ENCODE results near the gene OR52D1.

The OR52D1 gene

GRCh38 chr11:5473921-5474320, 14.6 kb upstream of the OR52D1 start:
- H3K27ac ChIP-seq, result no peak overlapping the region
- TF ChIP-seq CTCF (conservative IDR thresholded peaks at IDR 0.05), result no peak
- no peak for TF ChIP-seq ZFX (IDR thresholded peaks at IDR 0.05)

GRCh38 chr11:5476186-5476819, 12.2 kb upstream of the OR52D1 start:
- no peak overlapping the region for H3K27ac ChIP-seq
- TF ChIP-seq CTCF (conservative IDR thresholded peaks at IDR 0.05) (peak; percentile 88), ZFX (IDR thresholded peaks at IDR 0.05) (no peak)

GRCh38 chr11:5486003-5486402, 2.5 kb upstream of the OR52D1 start:
- H3K27ac ChIP-seq, result no peak overlapping the region
- TF ChIP-seq CTCF (conservative IDR thresholded peaks at IDR 0.05) (no peak), ZFX (IDR thresholded peaks at IDR 0.05) (no peak)

GRCh38 chr11:5486421-5486820, 2.1 kb upstream of the OR52D1 start:
- TF ChIP-seq CTCF (conservative IDR thresholded peaks at IDR 0.05) (no peak), ZFX (IDR thresholded peaks at IDR 0.05) (no peak)
- H3K27ac ChIP-seq, result no peak overlapping the region

- no peak overlapping the region for H3K27ac ChIP-seq
- TF ChIP-seq ZFX (IDR thresholded peaks at IDR 0.05), result no peak
- no peak for TF ChIP-seq CTCF (conservative IDR thresholded peaks at IDR 0.05)
These were observed 414 bp downstream of the OR52D1 start for GRCh38 chr11:5488798-5489399.

- H3K27ac ChIP-seq, result no peak overlapping the region
- TF ChIP-seq ZFX (IDR thresholded peaks at IDR 0.05) (no peak), CTCF (conservative IDR thresholded peaks at IDR 0.05) (no peak)
These were observed 1.3 kb downstream of the OR52D1 start for GRCh38 chr11:5489576-5490357.

- TF ChIP-seq CTCF (conservative IDR thresholded peaks at IDR 0.05) (no peak), ZFX (IDR thresholded peaks at IDR 0.05) (no peak)
These were observed 11.2 kb downstream of the OR52D1 start for GRCh38 chr11:5499671-5500070.

More at GRCh38 chr11:5499671-5500070, 11.2 kb downstream of the OR52D1 start:
- no peak overlapping the region for H3K27ac ChIP-seq

Data from C4-2B (cell line).